Keratinocyte (primary cell): ENCODE results near the gene ENTR1. TPM values are rescaled to one million over a fixed set of nuclear protein-coding genes. Genes with fewer than 3 reads are reported as not detected.

Experiments used
- DNase-seq: peaks from one replicate; pipeline ENCODE4 v3.0.0-alpha.2; 2011; ENCODE audit warnings: low read depth, missing footprints, low spot score
- FAIRE-seq: peaks from 2 replicates; lab custom pipeline; 2011; peaks lifted over from hg19 to GRCh38; lab: Jason Lieb, UNC
- H2AFZ ChIP-seq: 2 replicates; pipeline ENCODE4 v1.6.0; 2012; ENCODE audit warnings: low read length, control low read depth, inconsistent platforms; ENCODE audit not compliant: control insufficient read depth
- H3K27ac ChIP-seq: 2 replicates; pipeline ENCODE4 v1.5.1; 2011; ENCODE audit warnings: low read length; ENCODE audit not compliant: control insufficient read depth, insufficient read depth
- H3K27me3 ChIP-seq: 3 replicates; pipeline ENCODE4 v1.6.0; 2011; ENCODE audit warnings: low read length; ENCODE audit not compliant: control insufficient read depth, insufficient read depth; ENCODE audit errors: extremely low read depth
- H3K36me3 ChIP-seq, 2 experiments: 2 replicates in 1 of 2; 3 replicates in 1 of 2; pipeline ENCODE4 v1.5.1; 2011; ENCODE audit warnings: low read length in 2 of 2, mild to moderate bottlenecking in 1 of 2; ENCODE audit not compliant: control insufficient read depth in 2 of 2, insufficient read depth in 2 of 2; ENCODE audit errors: extremely low read depth in 1 of 2
- H3K4me1 ChIP-seq: 3 replicates; pipeline ENCODE4 v1.5.1; 2011; ENCODE audit warnings: low read length; ENCODE audit not compliant: control insufficient read depth, insufficient read depth; ENCODE audit errors: extremely low read depth
- H3K4me2 ChIP-seq: 3 replicates; pipeline ENCODE4 v1.6.0; 2011; ENCODE audit warnings: low read depth, low read length; ENCODE audit not compliant: control insufficient read depth, insufficient read depth; ENCODE audit errors: extremely low read depth
- H3K4me3 ChIP-seq, 3 experiments: fragments of 200-600 bp in 1 of 3; sonication (generic) in 1 of 3; 2 replicates in 2 of 3; 3 replicates in 1 of 3; pipeline ENCODE4 v1.5.1; 2011 to 2016; ENCODE audit warnings: low read length in 3 of 3, mild to moderate bottlenecking in 3 of 3, control low read depth in 2 of 3, inconsistent platforms in 1 of 3, low read depth in 1 of 3, mixed read lengths in 1 of 3, mixed run types in 1 of 3, moderate library complexity in 1 of 3; ENCODE audit not compliant: control insufficient read depth in 2 of 3, insufficient read depth in 2 of 3; ENCODE audit errors: extremely low read depth in 1 of 3
- H3K79me2 ChIP-seq: 2 replicates; pipeline ENCODE4 v1.6.0; 2012; ENCODE audit warnings: low read length; ENCODE audit not compliant: control insufficient read depth, insufficient read depth
- H3K9ac ChIP-seq: 3 replicates; pipeline ENCODE4 v1.6.0; 2011; ENCODE audit warnings: low read length; ENCODE audit not compliant: control insufficient read depth, insufficient read depth; ENCODE audit errors: extremely low read depth
- H3K9me1 ChIP-seq: 3 replicates; pipeline ENCODE4 v1.6.0; 2011; ENCODE audit warnings: low read length; ENCODE audit not compliant: control insufficient read depth, insufficient read depth; ENCODE audit errors: extremely low read depth
- H3K9me3 ChIP-seq: 2 replicates; pipeline ENCODE4 v1.5.1; 2012; ENCODE audit warnings: low read depth, low read length; ENCODE audit not compliant: control insufficient read depth
- H4K20me1 ChIP-seq: 3 replicates; pipeline ENCODE4 v1.6.0; 2011; ENCODE audit warnings: low read length; ENCODE audit not compliant: control insufficient read depth, insufficient read depth; ENCODE audit errors: extremely low read depth
- CTCF ChIP-seq, 3 experiments: IDR thresholded peaks in 1 of 3; conservative IDR thresholded peaks in 1 of 3; optimal IDR thresholded peaks in 1 of 3; 2 replicates in 2 of 3; 3 replicates in 1 of 3; pipeline versions ENCODE3 to v1.5.1; 2011; ENCODE audit warnings: low read length in 3 of 3, mild to moderate bottlenecking in 3 of 3, moderate library complexity in 2 of 3, control low read depth in 1 of 3, inconsistent platforms in 1 of 3; ENCODE audit not compliant: insufficient read depth in 2 of 3; ENCODE audit errors: extremely low read depth in 1 of 3
- EZH2 ChIP-seq: IDR thresholded peaks from one replicate; pipeline ENCODE4 v1.6.1; 2012; ENCODE audit warnings: inconsistent platforms, mild to moderate bottlenecking, low read length, moderate library complexity
- dilution Hi-C: fragments of 300-500 bp; cut with MboI; formaldehyde crosslinking; loops from one replicate; pipeline ENCODE4 v1.7.0; 2020; ENCODE audit warnings: low sequenced_read_pairs; ENCODE audit not compliant: extremely low pct_ligation_motif_present
- polyA plus RNA-seq, 5 experiments: library from polyadenylated mRNA; depleted of rRNA in 3 of 5; stranded (reverse) in 3 of 5; stranded (forward) in 1 of 5; unstranded in 1 of 5; fragments of >200 nt; gene quantifications; 1 replicate in 1 of 5; 2 replicates in 3 of 5; 3 replicates in 1 of 5; pipeline versions ENCODE4 v1.2.1 to v1.2.3, GENCODE V29; 2011 to 2012; ENCODE audit warnings: missing spikeins in 2 of 5, low read depth in 1 of 5, low replicate concordance in 1 of 5

The ENTR1 gene
- polyA plus RNA-seq, 1 donor (not counting 4 experiments of a cell fraction or from before 2014, with no cell fraction given), result 46.5 TPM

DNA sequence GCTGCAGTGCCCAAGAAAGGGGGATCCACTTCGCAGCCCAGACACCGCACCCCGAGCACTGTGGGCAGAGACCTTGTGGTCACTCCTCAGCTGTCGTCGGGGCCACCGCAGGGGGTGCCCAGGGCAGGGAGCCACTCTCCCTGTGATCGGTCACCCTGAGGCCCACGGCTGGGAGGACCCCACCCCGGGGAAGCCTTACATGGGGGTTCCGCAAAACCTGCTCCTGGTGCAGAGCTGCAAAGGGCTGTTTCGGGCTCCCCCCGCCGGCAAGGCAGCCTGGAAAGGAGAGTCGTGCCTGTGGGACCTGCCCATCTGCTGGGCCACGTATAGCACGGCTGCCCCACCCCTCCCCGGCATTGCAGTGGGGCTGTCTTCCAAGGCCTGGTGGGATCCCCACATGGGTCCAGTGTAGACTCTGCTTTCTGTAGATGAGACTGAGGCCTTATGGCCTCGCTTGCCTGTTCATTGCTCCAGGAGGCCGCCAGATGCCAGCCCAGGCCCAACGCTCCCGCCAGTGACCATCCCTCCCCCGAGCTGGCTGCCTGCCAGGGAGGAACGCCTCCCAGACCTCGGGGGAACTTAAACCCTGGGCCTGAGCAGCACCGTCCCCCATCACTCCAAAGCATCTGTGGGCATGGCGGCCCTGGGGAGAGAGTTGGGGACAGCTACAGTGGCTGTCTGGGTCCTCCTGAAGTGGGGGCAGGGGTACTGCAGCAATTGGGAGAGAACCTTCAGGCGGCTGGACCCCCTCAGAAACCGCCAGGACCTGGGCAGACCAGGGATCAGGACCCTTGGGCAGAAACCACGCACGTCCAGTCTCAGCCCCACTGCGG lies 45.3 kb downstream of the ENTR1 start:
- DNase-seq, result no peak
- Histone ChIP-seq H3K27ac (no peak overlapping the region), H2AFZ (no peak overlapping the region), H3K27me3 (no peaks in the 10 kb centered on the region), H3K36me3 (peaks cover 0 to 3% of the 10 kb centered on the region in 2 experiments), H3K9me1 (no peaks in the 10 kb centered on the region), H3K4me3 (no peak overlapping the region), H3K79me2 (no peaks in the 10 kb centered on the region), H3K9me3 (no peaks in the 10 kb centered on the region), H3K4me2 (no peak overlapping the region), H3K4me1 (peaks cover 12% of the 10 kb centered on the region), H4K20me1 (no peaks in the 10 kb centered on the region), H3K9ac (no peak overlapping the region)
- TF ChIP-seq CTCF (optimal IDR thresholded peaks at IDR 0.05 in 1 of 3, IDR thresholded peaks at IDR 0.05 in 1 of 3, conservative IDR thresholded peaks at IDR 0.05 in 1 of 3; ENCODE audit: extremely low read depth in 1 of 3, insufficient read depth in 2 of 3, low read length in 3 of 3), result no peak
- no peak for TF ChIP-seq EZH2
- FAIRE-seq, result no peak
- dilution Hi-C loops, result no loop called here

GRCh38 chr9:136363949-136364748 lies 46.3 kb downstream of the ENTR1 start:
- no peaks in the 10 kb centered on the region for H4K20me1 ChIP-seq
- H3K9me1 ChIP-seq, result no peaks in the 10 kb centered on the region
- no peak for DNase-seq
- H3K9ac ChIP-seq, result no peak overlapping the region
- FAIRE-seq, result no peak
- peaks cover 12% of the 10 kb centered on the region for H3K4me1 ChIP-seq
- dilution Hi-C loops, result no loop called here
- no peak overlapping the region for H2AFZ ChIP-seq
- H3K27ac ChIP-seq, result no peak overlapping the region
- peak overlapping the region; percentile 79 for H3K4me2 ChIP-seq
- H3K36me3 ChIP-seq, result peaks cover 0 to 3% of the 10 kb centered on the region in 2 experiments
- TF ChIP-seq CTCF (optimal IDR thresholded peaks at IDR 0.05 in 1 of 3, IDR thresholded peaks at IDR 0.05 in 1 of 3, conservative IDR thresholded peaks at IDR 0.05 in 1 of 3; ENCODE audit: extremely low read depth in 1 of 3, insufficient read depth in 2 of 3, low read length in 3 of 3) (no peak), EZH2 (no peak)
- no peaks in the 10 kb centered on the region for H3K9me3 ChIP-seq
- peak overlapping the region; percentile 18 to 55 (median 53) for H3K4me3 ChIP-seq
- H3K79me2 ChIP-seq, result no peaks in the 10 kb centered on the region
- no peaks in the 10 kb centered on the region for H3K27me3 ChIP-seq
